Panc1 (cell line): ENCODE results near the gene TMEM191C.

Source experiments
- CTCF ChIP-seq: fragments of 450-650 bp; IDR thresholded peaks from 2 replicates; pipeline ENCODE4 v1.5.1; 2017; ENCODE audit warnings: mild to moderate bottlenecking
- POLR2AphosphoS5 ChIP-seq: IDR thresholded peaks from 2 replicates; pipeline ENCODE4 v1.6.1; 2012; ENCODE audit warnings: mild to moderate bottlenecking, low read depth, low read length, moderate library complexity
- REST ChIP-seq, 2 experiments: IDR thresholded peaks; 2 replicates each; pipeline ENCODE4 v1.6.1; 2011 to 2012; ENCODE audit warnings: low read depth in 2 of 2, control low read depth in 1 of 2, low read length in 1 of 2, mild to moderate bottlenecking in 1 of 2, moderate library complexity in 1 of 2; ENCODE audit not compliant: insufficient read depth in 1 of 2

GRCh38 chr22:21455334-21456089, 11.7 kb upstream of the TMEM191C start:
- TF ChIP-seq CTCF (no peak), POLR2AphosphoS5 (no peak), REST (IDR thresholded peaks at IDR 0.05; ENCODE audit: insufficient read depth in 1 of 2, low read depth in 2 of 2, low read length in 1 of 2) (no peak)
